Activated CD4-positive, alpha-beta T cell treated with anti-CD3 and anti-CD28 coated beads, Interleukin-10, Interleukin-2, amounts not matched to agents 100 ng/mL and 50 ng/mL, durations not matched to agents 16 hours and 8 hours (primary cell): ENCODE measurements around the gene DNAJC1.
"Not testable (repeated sequence)": the region's sequence is repeated elsewhere in the genome, so short reads cannot be mapped to it uniquely, and the experiment has no call there.

Experiments used
- DNase-seq: peaks from one replicate; pipeline ENCODE4 v3.0.0-alpha.2; 2020

The DNAJC1 gene

GRCh38 chr10:21822273-21822672, 181.3 kb downstream of the DNAJC1 start:
- DNase-seq, result not testable (repeated sequence)

GRCh38 chr10:21820952-21821351, 182.6 kb downstream of the DNAJC1 start:
- DNase-seq, result no peak

- DNase-seq, result not testable (repeated sequence)
These were observed 185.1 kb downstream of the DNAJC1 start for GRCh38 chr10:21818416-21818815.

- DNase-seq, result no peak
These were observed 188.7 kb downstream of the DNAJC1 start for GRCh38 chr10:21814866-21815265.

- DNase-seq, result no peak
These were observed 189.6 kb downstream of the DNAJC1 start for GRCh38 chr10:21813946-21814345.

GRCh38 chr10:21811245-21811585, 192.3 kb downstream of the DNAJC1 start:
- no peak for DNase-seq

- DNase-seq, result no peak
These were observed 192.8 kb downstream of the DNAJC1 start for GRCh38 chr10:21810582-21811244.

- DNase-seq, result no peak
These were observed 195.0 kb downstream of the DNAJC1 start for GRCh38 chr10:21808550-21808949.

- no peak for DNase-seq
These were observed 196.3 kb downstream of the DNAJC1 start for GRCh38 chr10:21807180-21807579.

GRCh38 chr10:21803374-21803773, 200.2 kb downstream of the DNAJC1 start:
- DNase-seq, result no peak

- DNase-seq, result no peak
These were observed 201.9 kb downstream of the DNAJC1 start for GRCh38 chr10:21801609-21802008.

- peak; percentile 29 for DNase-seq
These were observed 205.4 kb downstream of the DNAJC1 start for GRCh38 chr10:21797984-21798765.

- DNase-seq, result no peak
These were observed 206.0 kb downstream of the DNAJC1 start for GRCh38 chr10:21797533-21797932.

- DNase-seq, result no peak
These were observed 212.3 kb downstream of the DNAJC1 start for GRCh38 chr10:21791276-21791675.

GRCh38 chr10:21776883-21777282, 226.6 kb downstream of the DNAJC1 start:
- DNase-seq, result no peak

GRCh38 chr10:21771219-21771618, 232.3 kb downstream of the DNAJC1 start:
- no peak for DNase-seq

GRCh38 chr10:21769041-21769440, 234.5 kb downstream of the DNAJC1 start:
- no peak for DNase-seq

GRCh38 chr10:21764466-21765189, 238.9 kb downstream of the DNAJC1 start:
- no peak for DNase-seq

GRCh38 chr10:21760332-21760731, 243.2 kb downstream of the DNAJC1 start:
- DNase-seq, result no peak

GRCh38 chr10:21759232-21759631, 244.3 kb downstream of the DNAJC1 start:
- no peak for DNase-seq

- no peak for DNase-seq
These were observed 244.8 kb downstream of the DNAJC1 start for GRCh38 chr10:21758696-21759095.

GRCh38 chr10:21758239-21758638, 245.3 kb downstream of the DNAJC1 start:
- DNase-seq, result no peak

- DNase-seq, result no peak
These were observed 246.2 kb downstream of the DNAJC1 start for GRCh38 chr10:21757185-21757901.
